GM12872 (cell line): ENCODE data around the gene IRGM.

Experiments used
- CTCF ChIP-seq: IDR thresholded peaks from 3 replicates; pipeline ENCODE4 v1.5.1; 2011; ENCODE audit warnings: low read depth, mild to moderate bottlenecking, low read length, moderate library complexity; ENCODE audit not compliant: insufficient read depth

IRGM gene

GRCh38 chr5:150860246-150860821 is 14.0 kb downstream of the IRGM start:
- TF ChIP-seq CTCF, result no peak

- no peak for TF ChIP-seq CTCF
Observed at GRCh38 chr5:150862070-150862469, 15.7 kb downstream of the IRGM start.

- no peak for TF ChIP-seq CTCF
Observed at GRCh38 chr5:150879358-150879757, 33.0 kb downstream of the IRGM start.

- no peak for TF ChIP-seq CTCF
Observed at GRCh38 chr5:150895431-150896428, 49.4 kb downstream of the IRGM start.
